Fibroblast of skin of back (primary cell): ENCODE results near the gene NDFIP2.
"Not testable (repeated sequence)": the region's sequence is repeated elsewhere in the genome, so short reads cannot be mapped to it uniquely, and the experiment has no call there.

Experiments
- DNase-seq: peaks from one replicate; pipeline ENCODE4 v3.0.0-alpha.2; 2013

NDFIP2 gene

DNA sequence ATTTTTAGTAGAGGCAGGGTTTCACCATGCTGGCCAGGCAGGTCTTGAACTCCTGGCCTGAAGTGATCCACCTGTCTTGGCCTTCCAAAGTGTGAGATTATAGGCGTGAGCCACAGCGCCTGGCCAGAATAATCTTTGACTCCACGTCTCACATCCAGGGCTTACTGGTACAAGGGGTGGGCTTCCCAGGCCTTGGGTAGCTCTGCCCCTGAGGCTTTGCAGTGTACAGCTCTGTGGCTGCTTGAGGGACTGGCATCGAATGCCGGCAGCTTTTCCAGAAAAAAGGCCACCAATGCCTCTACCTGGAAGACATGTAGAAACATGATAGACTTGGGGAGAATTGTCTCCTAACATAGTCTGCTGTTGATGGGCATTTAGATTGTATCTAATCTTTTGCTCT is 57.8 kb downstream of the NDFIP2 start:
- DNase-seq = no peak

DNA sequence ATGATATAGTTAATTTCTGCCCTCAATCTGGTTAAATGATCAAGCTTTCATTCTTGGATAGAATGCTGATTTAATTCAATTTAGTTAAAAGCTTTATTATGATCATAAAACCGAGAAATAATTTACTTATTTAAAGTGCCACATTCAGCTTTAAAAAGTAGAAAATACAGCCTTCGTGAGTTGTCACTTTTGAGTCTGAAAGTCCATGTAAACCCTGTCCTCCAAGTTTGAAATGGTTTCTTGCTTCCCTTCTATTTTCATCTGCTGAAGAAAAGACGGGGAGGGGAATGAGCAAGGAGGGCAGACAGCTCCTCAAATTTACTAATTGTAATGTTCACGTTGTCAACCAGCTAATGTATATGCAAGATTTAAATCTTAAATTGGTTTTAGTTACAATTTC is 59.5 kb downstream of the NDFIP2 start:
- DNase-seq = no peak

DNA sequence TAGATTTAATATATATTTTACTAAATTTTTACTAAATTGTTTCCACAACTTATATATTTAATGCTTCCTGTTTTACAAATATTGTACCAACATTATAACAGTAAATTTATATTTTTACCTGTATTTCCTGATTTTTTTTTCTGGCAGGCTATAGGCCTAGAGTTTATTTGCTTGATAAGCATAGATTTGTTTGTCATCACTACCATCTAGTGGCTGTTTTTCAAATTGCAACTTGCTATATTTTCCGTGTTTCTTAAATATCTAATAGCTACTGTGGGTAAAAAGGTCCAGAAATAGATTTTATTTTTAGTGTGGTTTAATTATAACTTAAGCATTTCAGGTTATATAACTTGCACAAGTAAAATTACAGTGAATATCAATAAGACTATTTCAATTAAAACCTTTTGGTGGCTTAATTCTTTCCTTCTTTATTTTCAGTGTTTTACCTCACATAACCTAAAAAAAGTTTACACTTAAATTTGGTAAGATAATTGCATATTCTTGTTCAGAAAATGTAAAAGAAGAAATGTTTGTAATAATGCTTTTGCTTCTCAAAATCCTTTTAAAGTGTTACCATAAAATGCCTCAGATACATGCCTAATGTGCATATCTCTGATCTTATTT is 60.6 kb downstream of the NDFIP2 start:
- peak; percentile 61 for DNase-seq

DNA sequence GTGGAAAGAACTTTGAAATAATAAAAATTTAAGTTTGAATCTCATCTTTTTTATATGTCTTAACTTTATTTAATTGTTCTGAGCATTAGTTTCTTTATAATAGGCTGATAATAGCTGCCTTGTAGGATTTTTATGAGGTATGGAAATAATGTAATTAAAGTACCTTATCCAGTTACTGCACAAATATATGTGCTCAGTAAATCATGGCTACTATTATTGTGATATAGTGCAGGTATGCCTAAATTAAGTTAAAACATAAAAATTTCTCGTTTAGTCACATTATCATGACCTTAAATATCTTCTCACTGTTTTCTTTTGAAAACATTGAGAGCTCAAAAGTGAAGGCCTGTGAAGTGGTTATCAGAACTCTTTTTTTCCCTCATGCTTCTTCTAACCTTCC is 62.9 kb downstream of the NDFIP2 start:
- DNase-seq = no peak

DNA sequence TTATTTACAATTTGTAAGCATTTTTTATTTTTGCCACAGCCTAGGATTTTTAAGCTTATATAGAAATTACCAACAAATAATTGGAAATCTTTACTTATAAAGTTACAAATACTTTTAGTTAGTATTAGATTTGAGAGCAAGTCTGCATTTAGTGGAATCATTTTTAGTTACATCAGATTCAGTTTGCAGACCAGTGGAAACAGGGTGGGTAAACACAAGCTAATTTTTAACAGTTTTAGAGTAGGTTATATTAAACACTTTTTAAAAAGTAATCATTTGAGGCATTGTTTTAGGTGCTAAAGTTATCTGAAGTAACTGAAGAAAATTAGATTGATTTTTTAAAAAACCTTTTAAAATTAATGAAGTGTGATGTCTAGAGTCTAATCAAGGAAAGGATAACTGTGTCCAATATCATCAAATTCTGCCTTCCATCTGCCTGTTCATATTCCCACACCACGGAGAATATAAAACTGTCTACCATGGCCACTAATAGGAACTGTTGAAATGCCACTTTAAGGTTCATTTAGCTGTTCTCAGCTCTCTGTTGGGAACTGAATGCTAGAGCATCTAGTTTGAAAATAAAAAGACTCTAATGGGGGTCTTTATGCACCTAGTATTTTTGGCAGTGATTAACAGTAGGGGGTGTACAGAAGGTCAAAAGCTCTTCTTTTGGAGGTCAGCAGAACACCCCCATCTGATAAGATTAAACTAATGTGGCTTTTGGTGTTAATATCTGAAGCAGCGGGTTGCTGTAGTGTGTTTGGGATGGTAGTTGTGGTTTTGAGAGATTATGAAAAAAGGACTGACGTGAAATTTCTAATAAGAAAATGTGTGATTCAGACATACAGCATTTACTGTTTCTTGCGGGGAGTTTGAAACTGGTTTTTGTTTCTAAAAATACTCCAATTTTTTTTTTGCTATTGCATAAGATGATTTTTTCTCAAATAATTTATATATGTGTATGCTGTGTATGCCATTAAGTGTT is 66.5 kb downstream of the NDFIP2 start:
- DNase-seq = peak; percentile 1

- peak; percentile 12 for DNase-seq
These were observed 67.9 kb downstream of the NDFIP2 start for GRCh38 chr13:79548902-79549301.

- DNase-seq = peak; percentile 49
These were observed 68.6 kb downstream of the NDFIP2 start for GRCh38 chr13:79549355-79550106.

GRCh38 chr13:79557666-79558065 is 76.7 kb downstream of the NDFIP2 start:
- no peak for DNase-seq

- no peak for DNase-seq
These were observed 80.0 kb downstream of the NDFIP2 start for GRCh38 chr13:79560954-79561353.

DNA sequence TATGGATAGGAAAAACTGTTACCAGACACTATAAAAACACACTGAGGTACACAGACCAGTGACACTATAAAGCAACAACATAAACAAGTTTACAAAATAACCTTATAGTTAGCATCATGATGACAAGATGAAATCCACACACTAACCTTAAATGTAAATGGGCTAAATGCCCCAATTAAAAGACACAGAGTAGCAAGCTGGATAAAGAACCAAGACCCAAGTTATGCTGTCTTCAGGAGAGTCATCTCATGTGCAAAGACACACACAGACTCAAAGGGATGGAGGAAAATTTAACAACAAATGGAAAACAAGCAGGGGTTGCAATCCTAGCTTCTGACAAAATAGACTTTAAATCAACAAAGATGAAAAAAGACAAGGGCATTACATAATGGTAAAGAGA is 81.6 kb downstream of the NDFIP2 start:
- DNase-seq = no peak

DNA sequence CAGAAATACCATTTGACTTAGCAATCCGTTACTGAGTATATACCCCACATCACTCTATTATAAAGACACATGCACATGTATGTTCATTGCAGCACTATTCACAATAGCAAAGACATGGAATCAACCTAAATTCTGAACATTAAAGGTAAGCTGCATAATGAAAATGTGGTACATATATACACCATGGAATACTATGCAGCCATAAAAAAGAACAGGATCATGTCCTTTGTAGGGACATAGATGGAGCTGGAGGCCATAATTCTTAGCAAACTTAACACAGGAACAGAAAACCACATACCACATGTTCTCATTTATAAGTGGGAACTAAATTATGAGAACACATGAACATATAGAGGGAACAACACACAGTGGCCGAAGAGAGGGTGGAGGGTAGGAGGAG is 85.2 kb downstream of the NDFIP2 start:
- DNase-seq = no peak

GRCh38 chr13:79571147-79571546 is 90.2 kb downstream of the NDFIP2 start:
- DNase-seq = no peak

GRCh38 chr13:79573892-79574291 is 92.9 kb downstream of the NDFIP2 start:
- not testable (repeated sequence) for DNase-seq

GRCh38 chr13:79581870-79582315 is 100.9 kb downstream of the NDFIP2 start:
- DNase-seq = peak; percentile 66

GRCh38 chr13:79582896-79583295 is 101.9 kb downstream of the NDFIP2 start:
- DNase-seq = no peak

- no peak for DNase-seq
These were observed 104.1 kb downstream of the NDFIP2 start for GRCh38 chr13:79585033-79585432.

DNA sequence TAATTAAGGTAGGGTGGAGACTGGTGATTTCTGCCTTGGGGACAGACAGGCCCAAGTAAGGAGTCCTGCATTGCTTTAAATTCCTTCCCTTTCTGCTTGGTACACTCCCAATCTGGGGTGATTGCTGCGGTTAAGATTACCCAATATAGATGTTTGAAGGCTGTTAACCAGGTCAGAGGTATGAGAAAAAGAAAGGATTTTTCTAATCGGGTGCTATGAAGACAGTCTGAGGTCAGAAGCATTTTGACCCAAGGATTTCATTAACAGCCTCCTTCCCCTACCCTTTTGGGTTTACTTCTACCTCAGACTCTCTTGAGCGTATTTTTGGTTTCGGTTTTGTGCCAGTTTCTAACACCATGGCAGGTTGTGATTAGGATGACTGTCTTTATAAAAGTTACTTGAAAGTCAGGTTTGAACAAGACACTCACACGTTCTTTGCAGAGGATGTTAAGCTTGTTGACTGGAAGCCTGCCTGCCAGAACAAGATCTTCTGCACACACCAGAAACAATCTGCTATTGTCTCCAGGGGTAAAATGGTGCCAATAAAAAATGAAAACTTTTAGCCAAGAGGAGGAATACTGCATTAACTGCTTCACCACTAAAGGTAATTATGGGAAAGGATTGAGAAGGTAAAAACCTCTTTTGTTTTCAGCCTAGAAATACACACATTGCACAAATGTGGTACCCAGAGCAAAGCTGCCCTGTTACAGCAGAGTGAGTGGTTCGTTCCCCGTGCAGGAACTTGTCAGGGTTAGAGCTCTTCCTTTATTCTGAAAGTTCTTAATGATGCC is 108.8 kb downstream of the NDFIP2 start:
- DNase-seq = no peak

DNA sequence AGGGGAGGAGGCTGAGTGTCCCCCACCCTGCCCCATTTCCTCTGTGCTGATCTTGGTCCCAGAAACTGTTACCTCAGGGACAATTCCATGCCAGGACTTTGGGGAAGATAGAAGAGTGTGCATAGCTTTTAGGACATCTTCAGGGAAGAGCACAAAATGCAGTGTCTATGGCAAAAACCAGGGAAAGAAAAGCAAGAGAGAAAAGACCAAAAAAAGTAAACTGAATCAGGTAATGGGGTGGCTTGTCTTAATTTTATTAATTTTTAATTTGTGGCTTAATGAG is 109.4 kb downstream of the NDFIP2 start:
- DNase-seq = no peak

DNA sequence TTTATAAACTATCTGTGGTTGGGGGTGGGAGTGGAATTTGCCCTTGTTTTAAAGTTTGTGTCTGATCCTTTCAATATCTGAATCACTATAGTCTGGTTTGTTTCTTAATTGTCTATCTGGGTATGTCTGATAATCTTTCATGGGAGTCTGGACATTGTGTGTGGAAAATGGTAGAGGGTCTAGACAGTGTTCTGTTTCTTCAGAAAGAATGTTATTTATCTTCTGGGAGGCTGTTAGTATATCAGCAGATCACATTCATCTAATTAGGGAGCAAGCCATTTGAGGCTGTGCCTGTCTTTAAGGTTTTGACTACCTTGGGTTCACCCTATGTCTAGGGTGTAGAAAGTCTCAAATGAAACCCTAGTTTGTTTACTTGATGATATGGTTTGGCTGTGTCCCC is 110.5 kb downstream of the NDFIP2 start:
- no peak for DNase-seq

DNA sequence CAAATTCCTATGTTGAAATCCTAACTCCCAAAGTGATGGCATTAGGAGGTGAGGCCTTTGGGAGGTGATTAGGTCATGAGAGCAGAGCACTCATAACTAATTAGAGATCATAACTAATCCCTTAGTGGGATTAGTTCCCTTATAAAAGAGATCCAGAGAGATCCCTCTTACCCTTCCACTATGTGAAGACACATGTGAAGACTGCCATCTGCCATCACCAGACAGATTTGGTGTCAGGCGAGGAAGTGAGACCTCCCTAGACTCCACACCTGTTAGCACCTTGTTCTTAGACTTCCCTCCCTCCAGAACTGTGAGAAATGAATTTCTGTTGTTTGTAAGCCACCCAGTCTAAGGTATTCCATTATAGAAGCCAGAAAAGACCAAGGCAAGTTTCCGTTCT is 112.2 kb downstream of the NDFIP2 start:
- no peak for DNase-seq

GRCh38 chr13:79593641-79594275 is 112.8 kb downstream of the NDFIP2 start:
- peak; percentile 70 for DNase-seq

GRCh38 chr13:79600146-79600545 is 119.2 kb downstream of the NDFIP2 start:
- DNase-seq = not testable (repeated sequence)
